CD14-positive monocyte (primary cell): ENCODE measurements around the gene OTULIN. TPM values are rescaled to one million over a fixed set of nuclear protein-coding genes. Genes with fewer than 3 reads are reported as not detected.
A peak's percentile ranks its signal among the peaks of the same experiment; 100 is the strongest.

Experiments used
- DNase-seq, 3 donors: peaks; one replicate each; pipeline ENCODE4 v3.0.0-alpha.2; 2011 to 2022
- H2AFZ ChIP-seq: 2 replicates; pipeline ENCODE4 v1.6.0; 2012; ENCODE audit warnings: mild to moderate bottlenecking, low read depth, low read length, inconsistent platforms; ENCODE audit not compliant: insufficient read depth, poor library complexity, severe bottlenecking
- H3K27ac ChIP-seq, 2 donors: 1 replicate in 1 of 2; 2 replicates in 1 of 2; pipeline ENCODE4 v1.5.1; 2012 to 2013; ENCODE audit warnings: low read length in 2 of 2, control low read depth in 1 of 2, inconsistent platforms in 1 of 2, low read depth in 1 of 2, mild to moderate bottlenecking in 1 of 2
- H3K27me3 ChIP-seq, 2 donors: one replicate each; pipeline versions ENCODE4 v1.6.0 to v1.6.1; 2011 to 2013; ENCODE audit warnings: low read length in 2 of 2; ENCODE audit not compliant: control insufficient read depth in 2 of 2, insufficient read depth in 2 of 2
- H3K36me3 ChIP-seq, 2 donors: replicated peaks in 1 of 2; 1 replicate in 1 of 2; 2 replicates in 1 of 2; pipeline versions ENCODE4 v1.5.1 to v1.6.1; 2012 to 2013; ENCODE audit warnings: low read length in 2 of 2, control low read depth in 1 of 2, inconsistent platforms in 1 of 2, mild to moderate bottlenecking in 1 of 2; ENCODE audit not compliant: insufficient read depth in 2 of 2, control insufficient read depth in 1 of 2
- H3K4me1 ChIP-seq, 2 donors: 1 replicate in 1 of 2; 2 replicates in 1 of 2; pipeline versions ENCODE4 v1.5.1 to v1.6.1; 2012 to 2013; ENCODE audit warnings: low read length in 2 of 2, control low read depth in 1 of 2, inconsistent platforms in 1 of 2, mild to moderate bottlenecking in 1 of 2, moderate library complexity in 1 of 2; ENCODE audit not compliant: insufficient read depth in 2 of 2, control insufficient read depth in 1 of 2
- H3K4me2 ChIP-seq: replicated peaks from 2 replicates; pipeline ENCODE3; 2012; ENCODE audit warnings: low read length, moderate library complexity, mild to moderate bottlenecking; ENCODE audit not compliant: poor library complexity, severe bottlenecking; ENCODE audit errors: extremely low read depth
- H3K4me3 ChIP-seq, 3 experiments: fragments of 200-600 bp in 1 of 3; sonication (generic) in 1 of 3; replicated peaks in 1 of 3; 1 replicate in 2 of 3; 2 replicates in 1 of 3; pipeline ENCODE4 v1.5.1; 2011 to 2013; ENCODE audit warnings: low read length in 3 of 3, mild to moderate bottlenecking in 3 of 3, control low read depth in 2 of 3, low read depth in 2 of 3, inconsistent platforms in 1 of 3, moderate library complexity in 1 of 3
- H3K79me2 ChIP-seq: 2 replicates; pipeline ENCODE4 v1.6.0; 2012; ENCODE audit warnings: mild to moderate bottlenecking, control low read depth, inconsistent platforms, low read length, moderate library complexity; ENCODE audit not compliant: insufficient read depth
- H3K9ac ChIP-seq: 2 replicates; pipeline ENCODE4 v1.6.0; 2017; ENCODE audit warnings: low read length, mild to moderate bottlenecking; ENCODE audit not compliant: insufficient read depth, poor library complexity, severe bottlenecking
- H3K9me3 ChIP-seq, 2 donors: replicated peaks in 1 of 2; 1 replicate in 1 of 2; 2 replicates in 1 of 2; pipeline versions ENCODE4 v1.5.1 to v1.6.1; 2012 to 2013; ENCODE audit warnings: low read length in 2 of 2, control low read depth in 1 of 2; ENCODE audit not compliant: control insufficient read depth in 1 of 2, insufficient read depth in 1 of 2
- H4K20me1 ChIP-seq: 2 replicates; pipeline ENCODE4 v1.6.0; 2012; ENCODE audit warnings: mild to moderate bottlenecking, low read length, control low read depth, moderate library complexity; ENCODE audit not compliant: insufficient read depth
- H3K27ac Mint-ChIP-seq, 7 donors: one replicate each; pipeline ENCODE4 v1.8.0; 2020; ENCODE audit warnings: mild to moderate bottlenecking in 7 of 7, mixed read lengths in 7 of 7, moderate library complexity in 6 of 7, inconsistent platforms in 2 of 7
- H3K27me3 Mint-ChIP-seq, 3 donors: one replicate each; pipeline ENCODE4 v1.8.0; 2021 to 2022; ENCODE audit warnings: low read depth in 3 of 3, mild to moderate bottlenecking in 3 of 3, mixed read lengths in 3 of 3, moderate library complexity in 3 of 3, inconsistent platforms in 1 of 3
- H3K36me3 Mint-ChIP-seq, 2 donors: one replicate each; pipeline ENCODE4 v1.8.0; 2020; ENCODE audit warnings: mixed read lengths in 2 of 2, inconsistent platforms in 1 of 2, mild to moderate bottlenecking in 1 of 2
- H3K4me1 Mint-ChIP-seq: one replicate; pipeline ENCODE4 v1.8.0; 2020; ENCODE audit warnings: mild to moderate bottlenecking, mixed read lengths
- H3K4me3 Mint-ChIP-seq, 2 donors: one replicate each; pipeline ENCODE4 v1.8.0; 2020; ENCODE audit warnings: mild to moderate bottlenecking in 2 of 2, mixed read lengths in 2 of 2, moderate library complexity in 1 of 2
- H3K9me3 Mint-ChIP-seq, 7 donors: one replicate each; pipeline ENCODE4 v1.8.0; 2020 to 2022; ENCODE audit warnings: mixed read lengths in 7 of 7, mild to moderate bottlenecking in 6 of 7, moderate library complexity in 6 of 7, inconsistent platforms in 2 of 7
- CTCF ChIP-seq: fragments of 200-600 bp; IDR thresholded peaks from one replicate; pipeline ENCODE4 v1.8.0; 2022; ENCODE audit warnings: antibody characterized with exemption, mild to moderate bottlenecking
- WGBS: methylation state at CpG from one replicate; pipeline ENCODE4 v1.1.5; 2013; ENCODE audit warnings: missing lambda C conversion rate; ENCODE audit not compliant: insufficient coverage; 5-methylcytosine and 5-hydroxymethylcytosine counted together
- intact Hi-C, 2 donors: fragments of 100-400 bp; cut with micrococcal nuclease; formaldehyde crosslinking; loops; one replicate each; pipeline versions ENCODE4 v1.15.0 to v1.15.1; 2023
- polyA plus RNA-seq, 3 donors: library from polyadenylated mRNA; depleted of rRNA in 1 of 3; unstranded in 2 of 3; stranded (reverse) in 1 of 3; fragments of 300-500 nt in 2 of 3; fragments of >200 nt in 1 of 3; fragmentation: Illumina TruSeq in 2 of 3; gene quantifications; 1 replicate in 2 of 3; 2 replicates in 1 of 3; pipeline ENCODE4 v1.2.3, GENCODE V29; 2012 to 2021

The OTULIN gene
- polyA plus RNA-seq, 3 donors = 13.7 to 14.2 (median 14.0) TPM

GRCh38 chr5:14672484-14673394 lies 8.2 kb downstream of the OTULIN start:
- no peak for TF ChIP-seq CTCF
- no peak overlapping the region for H3K4me2 ChIP-seq
- no peaks in the 10 kb centered on the region for H3K9me3 ChIP-seq
- Mint-ChIP-seq H3K4me1 (peaks cover 71% of the 10 kb centered on the region), H3K36me3 (peaks cover 31 to 50% of the 10 kb centered on the region in 2 donors), H3K27me3 (peaks cover 0 to 2% (median 0%) of the 10 kb centered on the region in 3 donors), H3K4me3 (no peak overlapping the region), H3K9me3 (peaks cover 0 to 3% (median 0%) of the 10 kb centered on the region in 7 donors), H3K27ac (peak overlapping the region in 5 of 7 donors; percentile 1 to 72 (median 24))
- peaks cover 100% of the 10 kb centered on the region for H4K20me1 ChIP-seq
- H3K4me1 ChIP-seq = peaks cover 49 to 54% of the 10 kb centered on the region in 2 donors
- H3K27me3 ChIP-seq = no peaks in the 10 kb centered on the region
- H3K36me3 ChIP-seq = peaks cover 4 to 28% of the 10 kb centered on the region in 2 donors
- WGBS = 98% methylated on average over 8 of the region's 9 CpGs
- H2AFZ ChIP-seq = no peak overlapping the region
- H3K79me2 ChIP-seq = peaks cover 93% of the 10 kb centered on the region
- no peak for DNase-seq
- intact Hi-C loops = no loop called here
- no peak overlapping the region for H3K4me3 ChIP-seq
- H3K27ac ChIP-seq = peak overlapping the region in 1 of 2 donors; percentile 44
- H3K9ac ChIP-seq = no peak overlapping the region

- intact Hi-C loops = no loop called here
- Histone ChIP-seq H3K4me3 (no peak overlapping the region), H3K9ac (no peak overlapping the region), H2AFZ (no peak overlapping the region), H3K4me1 (peaks cover 49 to 54% of the 10 kb centered on the region in 2 donors), H4K20me1 (peaks cover 100% of the 10 kb centered on the region), H3K4me2 (no peak overlapping the region), H3K27me3 (no peaks in the 10 kb centered on the region), H3K9me3 (no peaks in the 10 kb centered on the region), H3K27ac (no peak overlapping the region), H3K79me2 (peaks cover 93% of the 10 kb centered on the region), H3K36me3 (peaks cover 2 to 28% of the 10 kb centered on the region in 2 donors)
- peaks cover 69% of the 10 kb centered on the region for H3K4me1 Mint-ChIP-seq
- no peak for DNase-seq
- no peak overlapping the region for H3K27ac Mint-ChIP-seq
- H3K27me3 Mint-ChIP-seq = peaks cover 0 to 2% (median 0%) of the 10 kb centered on the region in 3 donors
- TF ChIP-seq CTCF = no peak
- H3K4me3 Mint-ChIP-seq = no peak overlapping the region
- WGBS = 100% methylated on average over 1 of the region's 3 CpGs
- H3K36me3 Mint-ChIP-seq = peaks cover 31 to 50% of the 10 kb centered on the region in 2 donors
- H3K9me3 Mint-ChIP-seq = peaks cover 0 to 3% (median 0%) of the 10 kb centered on the region in 7 donors
These were observed 8.9 kb downstream of the OTULIN start for GRCh38 chr5:14673443-14673842.
